OCI-LY7 (cell line): ENCODE measurements around the gene CPB1. TPM values are rescaled to one million over a fixed set of nuclear protein-coding genes. Genes with fewer than 3 reads are reported as not detected.

Experiments used
- BruUV-seq: library from RNA; stranded (reverse); fragments of 400-500 nt; replicated peaks from 2 replicates; lab custom pipeline; 2021; lab: Mats Ljungman, UMichigan
- CTCF ChIA-PET: fragments of 300-600 bp; sonication (Branson Sonifier 250); formaldehyde crosslinking; loops from one replicate; lab custom pipeline; 2022; ENCODE audit warnings: antibody characterized with exemption; ENCODE audit not compliant: unreplicated experiment; lab: Charles Lee
- POLR2A ChIA-PET: fragments of 300-600 bp; sonication (Branson Sonifier 250); formaldehyde crosslinking; loops from one replicate; lab custom pipeline; 2022; ENCODE audit warnings: antibody characterized with exemption; lab: Charles Lee
- DNase-seq: peaks from one replicate; pipeline ENCODE4 v3.0.0-alpha.2; 2015; ENCODE audit warnings: low spot score
- H2AFZ ChIP-seq: fragments of 200-600 bp; sonication (generic), shearing (Covaris generic); 2 replicates; pipeline ENCODE4 v1.6.1; 2014; ENCODE audit warnings: mild to moderate bottlenecking, antibody characterized with exemption, low read length, moderate library complexity
- H3K27ac ChIP-seq: fragments of 200-600 bp; sonication (generic); 2 replicates; pipeline ENCODE4 v1.5.1; 2014; ENCODE audit warnings: mixed run types, low read depth, mild to moderate bottlenecking, moderate library complexity, low read length, inconsistent platforms; ENCODE audit not compliant: poor library complexity, severe bottlenecking
- H3K36me3 ChIP-seq: fragments of 200-600 bp; sonication (generic); 2 replicates; pipeline ENCODE4 v1.6.1; 2014; ENCODE audit warnings: mild to moderate bottlenecking, antibody characterized with exemption, low read length, moderate library complexity, mixed read lengths; ENCODE audit not compliant: insufficient read depth
- H3K4me1 ChIP-seq: fragments of 200-600 bp; sonication (generic); 2 replicates; pipeline ENCODE4 v1.5.1; 2014; ENCODE audit warnings: mild to moderate bottlenecking, low read length; ENCODE audit not compliant: insufficient read depth, poor library complexity, severe bottlenecking
- H3K4me2 ChIP-seq: fragments of 200-600 bp; sonication (generic); 2 replicates; pipeline ENCODE4 v1.6.1; 2014; ENCODE audit warnings: mild to moderate bottlenecking, low read length
- H3K4me3 ChIP-seq: fragments of 200-600 bp; sonication (generic); 2 replicates; pipeline ENCODE4 v1.5.1; 2014; ENCODE audit warnings: mild to moderate bottlenecking, low read depth, low read length; ENCODE audit not compliant: poor library complexity, severe bottlenecking
- H3K79me2 ChIP-seq: fragments of 200-600 bp; sonication (generic); 2 replicates; pipeline ENCODE4 v1.6.1; 2016; ENCODE audit warnings: low read depth, mild to moderate bottlenecking, low read length, moderate library complexity, mixed read lengths; ENCODE audit not compliant: insufficient read depth
- H3K9me2 ChIP-seq: fragments of 200-600 bp; sonication (generic); 2 replicates; pipeline ENCODE4 v1.6.1; 2016; ENCODE audit warnings: mild to moderate bottlenecking, low read length, mixed read lengths; ENCODE audit not compliant: insufficient read depth
- H3K9me3 ChIP-seq: fragments of 200-600 bp; sonication (generic); 2 replicates; pipeline ENCODE4 v1.6.1; 2014; ENCODE audit warnings: mild to moderate bottlenecking, mixed run types, low read length, mixed read lengths
- H4K20me1 ChIP-seq: fragments of 200-600 bp; sonication (generic); 2 replicates; pipeline ENCODE4 v1.6.1; 2014; ENCODE audit warnings: mild to moderate bottlenecking, antibody characterized with exemption, low read length, moderate library complexity, mixed read lengths; ENCODE audit not compliant: insufficient read depth
- EZH2phosphoT487 ChIP-seq: fragments of 200-600 bp; sonication (generic); IDR thresholded peaks from 2 replicates; pipeline ENCODE4 v1.6.1; 2018; ENCODE audit warnings: low read depth, borderline replicate concordance, mild to moderate bottlenecking, mixed run types, antibody characterized with exemption, low read length, moderate library complexity, mixed read lengths
- intact Hi-C: fragments of 100-400 bp; cut with micrococcal nuclease; formaldehyde crosslinking; loops from one replicate; pipeline ENCODE4 v1.10.0; 2022; ENCODE audit not compliant: unreplicated experiment
- total RNA-seq, 2 experiments: library from RNA; depleted of rRNA in 1 of 2; stranded (reverse); fragments of >200 nt in 1 of 2; shearing (Covaris generic) in 1 of 2; gene quantifications; 2 replicates each; pipeline ENCODE4 v1.2.3, GENCODE V29; 2014 to 2022
- TF ChIP-seq, protein P1 (sequence below): fragments of 200-600 bp; sonication (generic); conservative IDR thresholded peaks from 2 replicates; pipeline ENCODE4 v1.5.1; 2014; ENCODE audit warnings: mild to moderate bottlenecking, antibody characterized with exemption, low read length, moderate library complexity, mixed read lengths

The CPB1 gene
- total RNA-seq, 2 experiments from 2014 or later = not detected

DNA sequence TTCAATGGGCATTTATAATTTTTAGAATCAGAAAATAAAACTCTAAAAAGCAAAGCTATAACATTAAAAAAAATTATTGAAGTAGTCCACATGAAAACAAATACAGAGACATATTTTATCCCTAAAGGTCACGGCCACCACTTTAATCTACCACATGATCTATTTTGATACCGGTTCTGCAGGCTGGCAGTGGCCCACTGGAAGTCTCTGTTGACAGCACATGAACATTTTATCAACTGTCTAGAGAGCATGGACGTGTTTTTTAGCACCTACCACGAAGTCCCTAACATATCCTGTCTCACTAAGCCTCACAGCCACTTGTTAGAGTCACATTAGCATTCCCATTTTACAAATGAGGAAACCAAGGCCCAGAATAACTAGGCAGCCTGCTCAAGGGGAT lies 35.7 kb downstream of the CPB1 start:
- no peak overlapping the region for H3K4me3 ChIP-seq
- H3K36me3 ChIP-seq = no peaks in the 10 kb centered on the region
- intact Hi-C loops = no loop called here
- no peaks in the 10 kb centered on the region for H3K9me2 ChIP-seq
- no peak overlapping the region for H2AFZ ChIP-seq
- H4K20me1 ChIP-seq = no peaks in the 10 kb centered on the region
- no TSS peak for BruUV-seq
- no peak overlapping the region for H3K4me2 ChIP-seq
- CTCF ChIA-PET = no interaction called here
- H3K27ac ChIP-seq = no peak overlapping the region
- POLR2A ChIA-PET = no interaction called here
- H3K9me3 ChIP-seq = no peaks in the 10 kb centered on the region
- no peaks in the 10 kb centered on the region for H3K79me2 ChIP-seq
- DNase-seq = no peak
- TF ChIP-seq, protein P1, sequence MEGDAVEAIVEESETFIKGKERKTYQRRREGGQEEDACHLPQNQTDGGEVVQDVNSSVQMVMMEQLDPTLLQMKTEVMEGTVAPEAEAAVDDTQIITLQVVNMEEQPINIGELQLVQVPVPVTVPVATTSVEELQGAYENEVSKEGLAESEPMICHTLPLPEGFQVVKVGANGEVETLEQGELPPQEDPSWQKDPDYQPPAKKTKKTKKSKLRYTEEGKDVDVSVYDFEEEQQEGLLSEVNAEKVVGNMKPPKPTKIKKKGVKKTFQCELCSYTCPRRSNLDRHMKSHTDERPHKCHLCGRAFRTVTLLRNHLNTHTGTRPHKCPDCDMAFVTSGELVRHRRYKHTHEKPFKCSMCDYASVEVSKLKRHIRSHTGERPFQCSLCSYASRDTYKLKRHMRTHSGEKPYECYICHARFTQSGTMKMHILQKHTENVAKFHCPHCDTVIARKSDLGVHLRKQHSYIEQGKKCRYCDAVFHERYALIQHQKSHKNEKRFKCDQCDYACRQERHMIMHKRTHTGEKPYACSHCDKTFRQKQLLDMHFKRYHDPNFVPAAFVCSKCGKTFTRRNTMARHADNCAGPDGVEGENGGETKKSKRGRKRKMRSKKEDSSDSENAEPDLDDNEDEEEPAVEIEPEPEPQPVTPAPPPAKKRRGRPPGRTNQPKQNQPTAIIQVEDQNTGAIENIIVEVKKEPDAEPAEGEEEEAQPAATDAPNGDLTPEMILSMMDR = no peak
- no peak for TF ChIP-seq EZH2phosphoT487
- no peaks in the 10 kb centered on the region for H3K4me1 ChIP-seq

DNA sequence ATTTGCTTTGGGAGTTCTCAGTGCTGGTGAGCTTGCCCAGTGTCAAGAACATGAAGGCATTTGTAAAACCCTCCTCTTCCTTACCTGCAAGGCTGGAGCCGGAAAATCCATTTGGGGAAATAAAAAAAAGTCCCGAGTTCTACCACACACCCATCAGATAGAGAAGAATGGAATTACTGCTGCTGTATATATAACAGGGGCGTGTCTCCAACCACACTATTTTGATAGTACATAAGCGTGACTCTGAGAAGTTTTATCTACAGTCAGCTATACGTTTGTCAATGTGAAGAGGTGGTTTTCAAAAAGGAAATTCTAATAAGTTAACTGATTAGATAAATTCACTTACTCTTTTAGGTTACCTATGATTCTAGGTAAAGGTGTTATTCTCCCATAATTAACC lies 36.2 kb downstream of the CPB1 start:
- H4K20me1 ChIP-seq = no peaks in the 10 kb centered on the region
- no peaks in the 10 kb centered on the region for H3K36me3 ChIP-seq
- no peaks in the 10 kb centered on the region for H3K79me2 ChIP-seq
- intact Hi-C loops = no loop called here
- TF ChIP-seq, protein P1 = no peak
- no peak for TF ChIP-seq EZH2phosphoT487
- DNase-seq = no peak
- CTCF ChIA-PET = no interaction called here
- POLR2A ChIA-PET = no interaction called here
- no peaks in the 10 kb centered on the region for H3K4me1 ChIP-seq
- no peaks in the 10 kb centered on the region for H3K9me3 ChIP-seq
- no peak overlapping the region for H2AFZ ChIP-seq
- H3K4me2 ChIP-seq = no peak overlapping the region
- H3K27ac ChIP-seq = no peak overlapping the region
- no peaks in the 10 kb centered on the region for H3K9me2 ChIP-seq
- no peak overlapping the region for H3K4me3 ChIP-seq
- no TSS peak for BruUV-seq

DNA sequence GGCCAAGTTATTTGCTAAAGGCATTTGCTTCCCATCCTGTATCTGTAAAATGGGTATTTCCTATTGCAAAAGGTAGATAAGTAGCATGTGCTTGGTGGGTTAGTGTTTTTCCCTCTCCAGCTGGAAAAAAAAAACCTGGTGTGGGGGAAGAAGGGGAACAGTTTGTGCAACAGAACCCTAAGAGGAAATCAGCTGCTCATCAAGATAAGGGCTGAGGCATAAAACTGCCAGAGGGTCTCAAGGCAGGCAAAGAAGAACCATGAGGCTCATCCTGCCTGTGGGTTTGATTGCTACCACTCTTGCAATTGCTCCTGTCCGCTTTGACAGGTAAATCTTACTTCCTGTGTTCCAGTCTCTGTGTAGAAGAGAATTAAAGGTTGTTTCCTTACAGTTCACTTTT lies 37.4 kb downstream of the CPB1 start, which contains the start of gene CPA3:
Gene CPA3 (plus strand): TSS at position 248 of the 400 bp plus-strand sequence. CDS start 12 bp downstream, at position 260.
- Histone ChIP-seq H2AFZ (no peak within 1 kb of the TSS), H3K4me3 (no peak within 1 kb of the TSS), H3K36me3 (no peaks in the 10 kb centered on the region), H3K79me2 (no peaks in the 10 kb centered on the region), H4K20me1 (no peaks in the 10 kb centered on the region), H3K27ac (no peak within 1 kb of the TSS), H3K9me3 (no peaks in the 10 kb centered on the region), H3K4me2 (no peak within 1 kb of the TSS), H3K4me1 (no peaks in the 10 kb centered on the region), H3K9me2 (no peaks in the 10 kb centered on the region)
- TF ChIP-seq, protein P1 = no peak
- TF ChIP-seq EZH2phosphoT487 = no peak
- CTCF ChIA-PET = no interaction called here
- DNase-seq = no peak
- no TSS peak for BruUV-seq
- intact Hi-C loops = no loop called here
- POLR2A ChIA-PET = no interaction called here
